ENCODE results near the gene COL4A1.
A peak's percentile ranks its signal among the peaks of the same experiment; 100 is the strongest.

The COL4A1 gene

DNA sequence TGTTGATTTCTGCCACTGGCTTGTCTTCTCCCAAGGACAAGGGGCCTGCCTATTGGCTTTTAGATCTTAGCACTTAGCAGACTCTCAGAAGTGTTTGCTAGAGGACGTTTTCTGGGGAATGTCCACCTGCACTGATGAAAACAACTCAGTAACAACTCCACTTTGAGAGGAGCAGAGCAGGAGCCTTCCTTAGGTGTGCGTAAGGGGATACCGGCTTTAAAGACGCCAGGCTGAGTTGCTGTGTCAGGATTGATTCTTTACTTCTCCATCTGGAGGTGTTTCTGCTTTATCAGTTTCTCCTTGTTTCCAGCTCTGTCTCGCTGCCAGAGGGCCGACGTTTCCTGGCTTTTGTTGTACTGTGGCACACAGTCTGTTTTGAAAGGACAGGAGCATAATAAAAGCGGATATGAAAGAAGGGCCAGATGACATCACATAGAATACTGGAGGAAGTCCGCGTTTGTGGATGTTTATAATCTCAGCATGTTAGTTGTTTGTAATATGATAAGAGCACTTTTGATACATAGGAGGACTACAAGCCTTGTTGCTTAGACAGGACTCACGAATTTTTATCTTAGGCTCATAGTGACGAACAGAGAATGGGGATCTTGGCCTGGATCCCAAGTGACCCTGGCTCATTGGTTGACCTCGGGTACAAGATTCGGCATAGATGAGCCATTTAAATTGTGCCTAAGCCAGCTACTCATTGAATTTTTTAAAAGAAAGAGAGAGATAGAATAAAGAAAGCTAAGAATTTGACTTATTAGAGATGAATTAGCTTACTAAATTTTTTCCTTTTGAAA, 34.7 kb upstream of the COL4A1 start:
- no peak for DNase-seq (ENCODE audit: extremely low read depth in 1 of 2, low read depth in 1 of 2)

DNA sequence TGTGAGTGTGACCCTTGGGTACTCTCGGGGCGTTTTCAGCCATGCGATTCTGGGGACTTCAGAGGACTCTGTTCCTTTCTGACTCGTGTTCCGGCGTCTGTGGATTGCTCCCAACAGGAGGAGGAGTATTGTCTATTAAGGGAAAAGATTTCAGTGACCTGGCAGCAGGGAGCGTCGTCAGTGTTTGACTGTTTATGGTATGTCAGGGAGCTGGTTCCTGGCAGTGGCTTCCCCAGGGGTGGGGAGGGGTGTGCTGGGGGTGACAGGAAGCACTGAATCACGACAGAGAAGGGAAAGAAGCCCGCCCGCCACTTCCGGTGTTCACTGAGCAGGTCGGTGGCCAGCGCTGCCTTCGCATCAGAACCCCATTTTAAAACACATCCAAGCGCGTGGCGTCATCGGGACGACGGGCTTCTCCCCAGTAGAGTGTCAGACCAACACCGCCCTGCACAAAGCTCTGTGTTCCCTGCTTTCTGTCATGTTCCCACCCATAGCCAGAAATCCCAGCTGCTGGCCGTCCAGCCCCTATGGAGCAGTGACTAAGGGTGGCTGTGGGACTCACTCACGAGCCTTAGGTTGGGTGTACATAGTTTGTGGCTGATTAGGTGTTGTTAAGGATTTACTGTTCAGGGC, 34.0 kb upstream of the COL4A1 start:
- DNase-seq (ENCODE audit: extremely low read depth in 1 of 2, low read depth in 1 of 2), result peak; percentile 26 to 59

DNA sequence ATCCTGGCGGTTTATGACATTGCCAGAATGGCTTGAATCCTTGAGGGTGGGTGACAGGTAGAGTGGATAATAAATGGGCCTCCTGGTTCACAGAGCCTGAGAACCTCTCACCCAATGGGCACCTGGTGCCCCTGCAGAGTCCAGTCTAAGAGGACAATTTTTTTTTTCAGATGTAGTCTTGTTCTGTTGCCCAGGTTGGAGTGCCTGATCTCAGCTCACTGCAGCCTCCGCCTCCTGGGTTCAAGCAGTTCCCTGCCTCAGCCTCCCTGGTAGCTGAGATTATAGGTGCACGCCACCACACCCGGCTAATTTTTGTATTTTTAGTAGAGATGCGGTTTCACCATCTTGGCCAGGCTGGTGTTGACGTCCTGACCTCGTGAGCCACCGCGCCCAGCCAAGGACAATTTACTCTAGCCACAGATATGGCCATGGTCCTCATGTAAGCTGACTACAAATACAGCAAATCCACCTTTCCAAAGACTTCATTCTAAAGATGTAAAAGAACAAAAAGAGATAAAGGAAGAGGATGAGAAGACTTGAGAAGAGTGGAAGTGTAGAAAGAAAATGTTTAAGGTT, 33.1 kb upstream of the COL4A1 start:
- DNase-seq (ENCODE audit: extremely low read depth in 1 of 2, low read depth in 1 of 2), result no peak

DNA sequence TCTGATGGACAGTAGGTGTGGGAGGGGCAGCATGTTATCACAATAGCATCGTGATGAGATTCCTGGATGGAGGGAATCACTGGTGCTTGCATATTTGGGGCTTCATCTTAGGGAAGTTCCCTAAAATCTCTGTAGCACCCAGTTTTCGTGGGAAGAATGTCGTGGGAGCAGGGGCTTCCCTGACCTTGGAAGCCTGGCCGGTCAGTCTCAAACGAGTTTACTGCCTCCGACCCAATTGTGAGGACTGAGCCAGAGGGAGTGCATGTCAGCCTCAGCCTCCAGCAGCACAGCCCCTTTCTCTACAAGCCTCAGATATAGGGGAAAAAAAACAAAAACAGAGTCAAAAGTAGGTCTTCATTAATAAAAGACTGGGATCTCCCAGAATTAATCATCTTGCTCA, 32.3 kb upstream of the COL4A1 start:
- DNase-seq (ENCODE audit: extremely low read depth in 1 of 2, low read depth in 1 of 2), result no peak

DNA sequence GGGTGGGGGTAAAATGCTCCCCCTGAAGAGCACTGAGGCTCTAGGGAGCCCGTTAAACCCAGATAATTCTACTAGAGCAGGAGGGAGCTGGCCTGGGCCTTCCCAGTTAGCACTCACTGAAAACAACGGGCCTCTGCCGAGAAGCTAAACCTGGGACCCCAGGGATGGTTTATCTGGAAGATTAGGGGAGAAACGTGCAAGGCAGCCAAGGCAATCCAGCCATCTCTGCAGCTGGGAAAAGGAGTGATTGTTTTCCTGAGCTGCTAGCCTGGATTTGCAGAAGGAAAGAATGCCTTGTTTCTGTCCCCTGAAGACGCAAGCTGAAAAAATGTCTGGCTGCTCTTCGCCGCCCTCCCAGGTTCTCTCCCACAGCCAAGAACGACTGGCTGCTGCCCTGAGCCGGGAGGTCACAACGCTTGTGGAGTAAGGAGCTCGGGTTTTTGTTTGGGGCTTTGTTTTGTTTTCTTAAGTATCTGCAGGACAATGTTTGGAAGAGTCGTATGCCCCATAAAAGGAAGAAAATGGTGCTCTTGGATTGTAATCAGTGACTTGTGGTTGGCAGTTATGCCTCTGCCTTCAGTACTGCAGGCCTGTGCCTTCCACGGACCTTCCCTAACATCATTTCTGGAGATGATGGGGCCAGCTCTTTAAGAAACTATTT, 31.6 kb upstream of the COL4A1 start:
- no peak for DNase-seq (ENCODE audit: extremely low read depth in 1 of 2, low read depth in 1 of 2)

DNA sequence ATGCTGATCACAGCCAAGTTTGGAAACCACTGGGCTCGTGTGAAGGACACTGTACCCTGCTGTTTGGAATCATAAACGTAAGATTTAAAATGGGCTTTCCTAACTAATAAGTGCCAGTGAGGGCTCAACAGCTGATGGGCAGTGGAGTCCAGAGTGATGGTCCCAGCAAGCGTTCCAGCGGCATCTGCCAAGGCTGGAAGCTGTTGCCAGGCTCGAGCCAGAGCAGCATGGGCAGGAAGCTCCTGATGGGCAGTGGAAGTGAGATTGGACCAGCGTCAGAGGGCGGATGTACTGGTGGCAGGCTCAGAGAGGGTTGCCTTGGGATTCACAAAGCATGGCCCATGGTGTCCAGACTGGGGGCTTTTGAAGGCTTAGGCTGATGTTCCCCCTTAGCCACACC, 30.3 kb upstream of the COL4A1 start:
- no peak for DNase-seq (ENCODE audit: extremely low read depth in 1 of 2, low read depth in 1 of 2)

DNA sequence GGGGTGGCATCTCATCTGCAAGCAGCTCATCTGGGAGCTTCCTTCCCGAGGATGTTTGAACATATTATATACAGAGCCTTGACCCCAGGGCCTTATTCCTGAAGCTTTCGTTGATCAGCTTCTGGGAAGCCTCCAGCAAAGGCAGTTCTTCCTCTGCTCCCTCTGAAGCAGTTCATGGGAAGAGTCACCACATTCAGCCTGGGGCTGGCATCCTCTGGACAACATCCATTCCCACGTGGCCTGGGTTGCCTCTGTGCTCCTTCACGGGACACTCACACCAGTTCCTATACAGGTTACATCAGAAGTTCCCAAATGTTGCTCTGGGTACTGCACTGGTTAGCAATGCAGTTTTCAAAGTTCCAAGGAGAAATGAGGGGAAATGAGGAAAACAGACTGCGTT, 29.7 kb upstream of the COL4A1 start:
- DNase-seq (ENCODE audit: extremely low read depth in 1 of 2, low read depth in 1 of 2), result no peak

DNA sequence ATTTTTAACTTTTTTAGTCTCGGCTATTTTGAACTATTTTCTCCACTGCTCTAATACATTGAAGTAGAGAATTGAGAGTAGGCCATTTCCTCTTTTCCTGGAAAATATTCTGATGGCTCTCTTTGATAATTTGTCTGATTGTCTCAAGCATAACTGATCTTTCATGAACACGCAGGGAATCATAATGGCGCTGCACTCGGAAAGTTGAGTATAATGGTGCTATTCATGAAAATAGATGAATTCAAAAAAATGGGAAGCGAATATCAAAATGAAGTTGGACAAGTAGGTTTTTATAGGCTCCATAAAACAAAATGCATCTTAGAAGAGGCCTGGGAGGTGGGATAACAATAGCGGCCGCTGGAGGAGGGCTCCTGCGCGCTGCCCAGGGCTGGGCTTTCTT, 29.2 kb upstream of the COL4A1 start:
- no peak for DNase-seq (ENCODE audit: extremely low read depth in 1 of 2, low read depth in 1 of 2)

DNA sequence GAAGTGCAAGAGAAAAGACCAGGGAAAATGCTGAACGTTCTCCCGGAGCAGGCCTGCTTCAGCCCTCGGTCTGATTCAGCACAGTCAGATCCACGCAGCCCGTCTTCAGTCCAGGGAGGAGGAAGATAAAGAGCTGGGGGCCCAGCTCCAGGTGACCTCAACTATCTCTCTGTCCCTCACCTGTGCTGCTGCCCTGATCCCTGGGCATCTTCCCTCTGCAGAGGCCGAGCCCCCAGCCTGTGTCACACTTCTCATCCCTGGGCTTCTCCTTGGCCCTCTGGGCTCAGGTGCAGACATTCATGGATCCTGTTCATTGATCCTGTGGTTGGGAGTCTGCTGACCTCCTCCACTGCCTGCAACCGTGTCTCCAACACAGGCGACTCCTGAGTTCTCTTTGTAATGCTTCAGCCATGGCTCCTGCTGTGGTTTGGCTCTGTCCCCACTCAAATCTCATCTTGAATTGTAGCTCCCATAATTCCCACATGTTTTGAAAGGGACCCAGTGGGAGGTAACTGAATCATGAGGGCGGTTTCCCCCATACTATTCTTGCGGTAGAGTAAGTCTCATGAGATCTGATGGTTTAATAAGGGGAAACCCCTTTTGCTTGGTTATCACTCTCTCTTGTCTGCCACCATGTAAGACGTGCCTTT, 28.0 kb upstream of the COL4A1 start:
- no peak for DNase-seq (ENCODE audit: extremely low read depth in 1 of 2, low read depth in 1 of 2)

DNA sequence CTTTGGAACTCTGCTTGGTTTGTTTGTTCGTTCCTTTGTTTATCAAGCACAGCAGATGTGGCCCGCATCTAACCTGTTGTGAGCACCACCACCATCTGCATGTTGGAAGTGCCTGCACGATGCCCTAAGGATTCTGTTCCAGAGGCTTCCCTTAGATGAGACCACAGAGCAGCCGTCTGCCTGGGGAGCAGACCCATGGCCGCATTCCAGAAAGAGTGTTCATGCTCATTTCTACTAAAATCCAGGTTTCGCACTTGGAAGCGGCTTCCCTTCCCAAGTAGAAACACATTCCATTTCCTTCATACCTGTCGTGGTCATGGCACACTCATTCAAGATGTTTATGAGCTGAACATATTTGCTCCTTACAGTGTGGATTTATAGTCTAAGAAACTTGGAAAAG, 27.3 kb upstream of the COL4A1 start:
- DNase-seq (ENCODE audit: extremely low read depth in 1 of 2, low read depth in 1 of 2), result no peak

DNA sequence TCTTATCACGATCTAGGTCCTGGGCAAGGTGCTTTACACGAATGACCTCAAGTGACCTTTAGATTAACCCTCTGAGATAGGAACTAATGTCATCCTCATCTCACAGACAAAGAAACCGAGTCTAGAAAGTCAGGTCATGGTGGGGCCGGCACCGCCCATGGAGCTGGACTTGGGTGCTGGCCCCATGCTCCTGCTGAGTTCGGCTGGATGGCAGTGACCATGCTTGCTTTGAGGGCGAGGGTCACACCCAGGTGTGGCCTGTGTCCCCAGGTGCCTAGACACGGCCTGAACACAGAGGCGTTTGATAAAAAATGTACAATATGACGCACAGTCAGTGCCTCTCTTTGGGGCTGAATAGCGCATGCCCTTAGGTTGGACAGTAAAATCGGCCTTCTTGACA, 26.9 kb upstream of the COL4A1 start:
- no peak for DNase-seq (ENCODE audit: extremely low read depth in 1 of 2, low read depth in 1 of 2)

DNA sequence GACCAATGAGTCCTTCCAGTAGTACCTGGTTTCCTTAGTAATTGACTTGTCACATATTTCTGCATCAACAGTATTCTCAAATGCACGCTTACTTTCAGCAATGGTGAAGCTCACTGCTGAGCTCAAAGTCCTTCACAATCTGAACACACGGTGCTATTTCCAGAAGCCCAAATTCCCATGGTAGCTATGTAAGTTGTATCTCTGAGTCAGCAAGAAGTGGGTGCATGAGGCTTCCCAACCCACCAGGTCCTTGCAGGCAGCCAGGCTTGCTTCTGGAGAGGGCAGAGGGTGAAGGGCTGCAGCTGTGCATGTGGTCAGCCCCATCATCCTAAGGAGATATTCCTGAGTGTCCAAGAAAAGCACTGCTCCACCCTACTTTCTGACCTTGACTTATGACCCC, 25.8 kb upstream of the COL4A1 start:
- no peak for DNase-seq (ENCODE audit: extremely low read depth in 1 of 2, low read depth in 1 of 2)

DNA sequence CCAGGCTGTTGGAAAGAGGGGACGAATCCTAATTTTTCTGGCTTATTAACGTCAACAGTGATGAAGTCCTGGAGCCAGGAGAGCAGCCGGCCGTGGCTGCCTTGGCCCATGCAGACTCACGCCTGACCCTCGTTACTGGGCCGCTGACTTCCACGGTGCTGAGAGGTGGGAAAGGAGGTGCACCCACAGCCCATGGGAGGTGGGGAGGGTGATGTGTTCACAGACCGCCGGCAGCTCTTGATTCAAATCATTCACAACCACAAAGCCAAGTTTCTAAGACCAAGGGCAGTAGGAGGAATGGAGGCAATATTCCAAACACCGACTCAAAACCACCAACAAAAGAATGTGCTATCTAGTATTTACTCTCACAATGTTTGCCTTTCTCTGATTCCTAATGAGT, 24.4 kb upstream of the COL4A1 start:
- no peak for DNase-seq (ENCODE audit: extremely low read depth in 1 of 2, low read depth in 1 of 2)

DNA sequence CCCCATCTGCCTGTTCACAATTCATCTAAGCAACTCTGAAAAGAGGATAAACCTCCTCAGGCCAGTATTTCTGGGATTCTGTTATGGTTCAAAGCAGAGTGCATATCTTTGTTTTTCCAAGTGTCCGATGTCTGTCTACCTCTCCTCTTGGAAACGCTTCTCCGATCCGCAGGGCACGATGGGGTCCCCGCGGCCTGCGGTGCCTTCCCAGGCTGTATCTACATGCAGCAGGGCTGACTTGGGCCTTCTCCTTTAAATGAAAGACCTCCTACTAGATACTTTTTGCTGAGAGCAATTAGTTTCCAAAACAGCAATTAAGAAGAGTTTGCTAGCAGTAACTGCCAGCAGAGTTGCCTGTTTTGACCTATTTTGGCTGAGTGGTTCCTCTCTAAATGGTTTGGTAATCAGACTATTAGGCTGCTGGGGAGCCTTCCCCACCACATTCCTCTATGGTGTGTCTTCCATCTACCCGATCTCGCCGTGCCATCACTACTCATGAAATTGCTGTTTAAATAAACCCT, 23.6 kb upstream of the COL4A1 start:
- DNase-seq (ENCODE audit: extremely low read depth in 1 of 2, low read depth in 1 of 2), result no peak

DNA sequence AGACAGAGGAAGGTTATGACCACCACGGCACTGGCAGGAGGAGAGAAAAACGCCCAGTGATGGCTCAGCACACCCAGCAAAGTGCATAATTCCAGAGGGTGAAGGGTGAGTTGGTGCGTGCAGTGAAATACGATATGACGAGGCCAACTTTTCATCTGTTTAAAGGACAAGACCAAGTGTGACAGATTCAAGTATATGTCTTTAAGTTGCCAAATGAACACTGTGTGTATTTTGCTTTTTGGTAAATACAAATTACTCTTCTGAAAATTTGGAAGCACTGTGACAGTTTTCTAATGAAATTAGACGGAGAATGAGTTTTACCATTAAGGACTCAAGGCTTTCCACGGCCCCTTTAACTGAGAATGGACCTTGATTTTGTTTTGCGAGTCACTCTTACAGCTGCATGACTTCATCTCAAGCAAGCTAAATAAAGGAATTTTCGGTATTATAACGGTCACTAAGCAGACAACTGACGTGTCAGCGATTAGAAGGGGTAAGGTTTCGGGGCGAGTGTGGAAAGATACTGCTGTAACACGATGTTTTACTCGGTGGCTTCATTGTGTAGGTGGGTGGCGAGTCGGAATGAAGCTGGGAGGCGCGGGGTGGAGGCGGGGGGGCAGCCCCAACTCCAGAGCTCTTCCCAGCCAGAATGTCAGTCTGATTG, 23.0 kb upstream of the COL4A1 start:
- DNase-seq (ENCODE audit: extremely low read depth in 1 of 2, low read depth in 1 of 2), result no peak

DNA sequence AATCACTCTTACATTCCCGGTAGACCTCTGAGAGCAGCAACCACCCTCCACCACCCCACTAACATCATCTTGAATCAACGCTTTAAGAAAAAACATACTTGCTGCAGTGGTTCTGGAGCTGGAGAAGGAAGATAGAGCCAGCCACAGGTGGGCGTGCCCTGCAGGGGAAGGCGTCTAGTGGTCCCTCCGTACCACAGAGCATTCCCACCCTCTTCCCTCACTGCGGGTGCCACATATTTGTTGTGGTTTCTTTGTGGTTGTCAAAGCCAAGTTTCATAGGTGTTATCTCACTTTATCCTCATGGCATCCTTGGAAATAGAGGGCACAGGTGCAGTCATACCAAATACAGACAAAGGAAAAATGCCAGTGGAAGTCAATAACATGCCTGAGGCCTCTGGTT, 22.3 kb upstream of the COL4A1 start:
- no peak for DNase-seq (ENCODE audit: extremely low read depth in 1 of 2, low read depth in 1 of 2)

DNA sequence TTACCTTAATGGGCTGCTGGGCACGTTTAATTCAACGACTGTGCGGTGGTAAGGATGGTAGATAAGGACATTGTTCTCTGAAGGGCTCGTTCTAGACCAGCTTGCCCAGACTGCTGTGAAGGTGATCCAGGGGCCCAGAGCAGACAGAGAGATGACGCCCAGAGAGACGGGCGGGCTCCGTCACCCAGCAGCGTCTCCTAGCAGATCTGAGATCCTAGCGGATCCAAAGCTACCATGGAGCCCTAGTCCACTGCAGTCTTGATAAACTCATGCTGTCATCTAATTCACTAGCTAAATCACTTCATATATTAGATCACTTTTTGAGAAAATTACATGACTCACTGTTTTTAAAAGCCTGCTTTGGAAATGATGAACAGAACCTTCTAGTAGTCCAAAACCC, 21.6 kb upstream of the COL4A1 start:
- DNase-seq (ENCODE audit: extremely low read depth in 1 of 2, low read depth in 1 of 2), result no peak

DNA sequence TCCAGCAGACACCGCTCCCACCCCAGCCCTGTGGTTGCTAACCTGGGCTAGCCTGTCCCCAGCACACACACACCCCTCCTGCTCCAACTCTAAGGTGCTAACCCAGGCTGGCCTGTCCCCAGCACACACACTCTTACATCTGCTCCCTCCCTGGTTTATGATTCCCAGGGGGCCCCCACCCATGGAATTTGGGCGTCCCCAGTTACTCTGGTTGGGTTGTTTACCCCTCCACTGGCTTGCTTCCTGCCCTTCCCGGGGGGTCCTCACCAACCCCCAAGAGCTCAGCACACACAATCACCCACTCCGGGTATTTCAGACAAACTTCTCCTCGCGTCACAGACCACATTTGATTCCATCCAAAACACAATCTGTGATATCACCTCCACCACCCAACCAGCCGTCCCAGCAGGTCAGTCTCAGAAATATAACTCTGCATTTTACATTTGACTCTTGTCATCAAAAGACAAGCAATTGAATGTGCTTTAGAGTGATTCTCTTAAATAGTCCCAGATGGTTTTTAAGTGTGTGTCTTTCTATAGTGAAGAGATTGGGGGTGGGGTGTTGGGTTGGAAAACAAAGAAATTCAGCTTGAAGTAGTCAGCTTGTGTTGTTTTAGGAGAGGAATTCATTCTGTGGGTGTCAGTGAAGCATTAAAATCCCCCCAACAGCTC, 20.2 kb upstream of the COL4A1 start:
- DNase-seq (ENCODE audit: extremely low read depth in 1 of 2, low read depth in 1 of 2), result no peak

DNA sequence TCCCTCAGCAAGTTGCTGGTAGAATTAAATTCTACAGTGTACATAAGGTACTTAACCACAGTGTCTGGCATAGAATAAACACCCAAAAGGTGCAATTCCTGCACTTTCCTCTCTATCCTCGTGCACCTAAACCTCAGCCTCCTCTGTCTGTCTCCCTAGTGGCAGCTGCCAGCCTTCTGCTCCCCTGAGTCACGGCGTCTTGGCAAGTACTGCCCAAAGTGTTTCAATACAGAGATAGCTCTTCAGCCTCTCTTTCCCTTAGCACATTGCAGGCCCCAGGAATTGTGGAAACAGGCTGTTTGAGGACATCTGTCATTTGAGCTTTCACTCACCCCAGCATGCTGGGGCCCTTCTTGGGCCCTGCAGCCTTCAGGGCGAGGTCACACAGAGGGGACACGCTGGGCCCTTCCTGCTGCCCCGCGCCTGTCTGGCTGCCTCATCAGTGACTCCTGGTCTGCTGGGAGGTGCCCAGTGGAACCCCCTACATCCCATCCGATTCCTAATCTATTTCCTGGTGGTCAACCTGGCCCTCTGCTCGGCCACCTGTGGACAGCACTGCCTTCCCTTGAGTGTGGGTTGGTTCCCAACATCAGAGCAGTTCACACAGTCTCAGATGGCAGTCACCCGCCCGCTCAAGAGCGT, 19.4 kb upstream of the COL4A1 start:
- no peak for DNase-seq (ENCODE audit: extremely low read depth in 1 of 2, low read depth in 1 of 2)

All from stimulated activated CD8-positive, alpha-beta memory T cell treated with anti-CD3 and anti-CD28 coated beads, Interleukin-7, amount 100 ng/mL, for 48 hours (primary cell).